HepG2 (cell line): ENCODE data around the gene KIF2C. TPM values are rescaled to one million over a fixed set of nuclear protein-coding genes. Genes with fewer than 3 reads are reported as not detected.

Source experiments
- ATAC-seq: fragments of 200-7000 bp; cut with Tn5 transposase; 3 replicates; pipeline ENCODE4 v1.9.1; 2020; ENCODE audit warnings: mild to moderate bottlenecking, moderate library complexity
- BruUV-seq: library from RNA; stranded (reverse); fragments of 400-500 nt; replicated peaks from 2 replicates; lab custom pipeline; 2021; lab: Mats Ljungman, UMichigan
- CTCF ChIA-PET: fragments of 300-600 bp; formaldehyde crosslinking; extraction: SDS; loops from one replicate; lab custom pipeline; 2021; ENCODE audit warnings: low total read pairs, inconsistent platforms, low intra/inter-chr PET ratio; lab: Yijun Ruan, JAX
- POLR2A ChIA-PET: fragments of 350-600 bp; sonication (Branson Sonifier 250); formaldehyde crosslinking; loops from one replicate; lab custom pipeline; 2020; ENCODE audit warnings: antibody characterized with exemption, inconsistent platforms; lab: Yijun Ruan, JAX
- DNase-seq: peaks from one replicate; pipeline ENCODE4 v3.0.0-alpha.2; 2015; ENCODE audit warnings: low spot score
- FAIRE-seq: peaks from 3 replicates; lab custom pipeline; 2011; peaks lifted over from hg19 to GRCh38; lab: Jason Lieb, UNC
- H2AFZ ChIP-seq: one replicate; pipeline ENCODE4 v1.6.1; 2011; ENCODE audit warnings: low read length, inconsistent platforms
- H3K27ac ChIP-seq: fragments of 300-600 bp; 3 replicates; pipeline ENCODE4 v1.8.0; 2011; ENCODE audit warnings: mixed run types, mild to moderate bottlenecking, mixed read lengths, low read length, inconsistent platforms; ENCODE audit not compliant: insufficient read depth; ENCODE audit errors: extremely low read length
- H3K27me3 ChIP-seq, 2 experiments: fragments of 200-600 bp in 1 of 2; 2 replicates in 1 of 2; 3 replicates in 1 of 2; pipeline versions ENCODE4 v1.6.0 to v1.8.0; 2011; ENCODE audit warnings: low read length in 2 of 2, mild to moderate bottlenecking in 2 of 2, moderate library complexity in 2 of 2, inconsistent platforms in 1 of 2; ENCODE audit not compliant: insufficient read depth in 2 of 2, control insufficient read depth in 1 of 2
- H3K36me3 ChIP-seq, 2 experiments: fragments of 200-600 bp in 1 of 2; replicated peaks in 1 of 2; 2 replicates in 1 of 2; 3 replicates in 1 of 2; pipeline versions ENCODE4 v1.5.1 to v1.8.0; 2011; ENCODE audit warnings: low read length in 2 of 2, inconsistent platforms in 1 of 2; ENCODE audit not compliant: insufficient read depth in 2 of 2, control insufficient read depth in 1 of 2
- H3K4me1 ChIP-seq: 2 replicates; pipeline ENCODE4 v1.5.1; 2012; ENCODE audit warnings: low read length, inconsistent platforms; ENCODE audit not compliant: insufficient read depth
- H3K4me2 ChIP-seq: 2 replicates; pipeline ENCODE4 v1.6.0; 2011; ENCODE audit warnings: low read depth, low read length, inconsistent platforms
- H3K4me3 ChIP-seq, 3 experiments: fragments of 200-600 bp in 1 of 3; sonication (generic), shearing (Covaris generic) in 1 of 3; replicated peaks in 1 of 3; 2 replicates each; pipeline ENCODE4 v1.5.1; 2011 to 2016; ENCODE audit warnings: low read length in 3 of 3, inconsistent platforms in 2 of 3, low read depth in 2 of 3, mild to moderate bottlenecking in 2 of 3, control low read depth in 1 of 3, mixed read lengths in 1 of 3; ENCODE audit not compliant: insufficient read depth in 1 of 3
- H3K79me2 ChIP-seq: one replicate; pipeline ENCODE4 v1.6.1; 2011; ENCODE audit warnings: low read length, inconsistent platforms; ENCODE audit not compliant: insufficient read depth
- H3K9ac ChIP-seq: 2 replicates; pipeline ENCODE4 v1.6.0; 2011; ENCODE audit warnings: mild to moderate bottlenecking, low read depth, low read length, inconsistent platforms; ENCODE audit not compliant: insufficient read depth
- H3K9me3 ChIP-seq: 2 replicates; pipeline ENCODE4 v1.5.1; 2012; ENCODE audit warnings: mild to moderate bottlenecking, low read length
- H4K20me1 ChIP-seq: 2 replicates; pipeline ENCODE4 v1.6.0; 2011; ENCODE audit warnings: inconsistent platforms, mild to moderate bottlenecking, low read length, moderate library complexity; ENCODE audit not compliant: insufficient read depth
- ATF5 ChIP-seq: sonication (generic); formaldehyde crosslinking; IDR thresholded peaks from 2 replicates; pipeline ENCODE4 v1.4.0; 2020; ENCODE audit warnings: mild to moderate bottlenecking, low read depth, missing genetic modification reagents
- MYC ChIP-seq: sonication (generic); formaldehyde crosslinking; IDR thresholded peaks from 2 replicates; pipeline ENCODE4 v1.9.0; 2021; ENCODE audit warnings: missing genetic modification reagents, borderline replicate concordance
- TEAD2 ChIP-seq: sonication (generic); formaldehyde crosslinking; IDR thresholded peaks from 2 replicates; pipeline ENCODE4 v1.9.0; 2021; ENCODE audit warnings: missing genetic modification reagents
- TRIM22 ChIP-seq: fragments of 450-650 bp; IDR thresholded peaks from 2 replicates; pipeline ENCODE4 v1.6.1; 2017
- XBP1 ChIP-seq: sonication (generic); formaldehyde crosslinking; IDR thresholded peaks from 2 replicates; pipeline ENCODE4 v1.5.0; 2020; ENCODE audit warnings: missing genetic modification reagents
- ZKSCAN5 ChIP-seq: sonication (generic); formaldehyde crosslinking; IDR thresholded peaks from 2 replicates; pipeline ENCODE4 v1.5.1; 2020; ENCODE audit warnings: mild to moderate bottlenecking, missing genetic modification reagents
- ZNF256 ChIP-seq: sonication (generic); formaldehyde crosslinking; conservative IDR thresholded peaks from 2 replicates; pipeline ENCODE4 v1.4.0; 2020; ENCODE audit warnings: missing genetic modification reagents
- ZNF558 ChIP-seq: sonication (generic); formaldehyde crosslinking; IDR thresholded peaks from 2 replicates; pipeline ENCODE4 v1.9.0; 2022; ENCODE audit warnings: mild to moderate bottlenecking, missing genetic modification reagents, borderline replicate concordance
- WGBS: methylation state at CpG from one replicate; pipeline ENCODE4 v1.1.6; 2017; ENCODE audit warnings: low lambda C conversion rate; 5-methylcytosine and 5-hydroxymethylcytosine counted together
- in situ Hi-C: cut with HindIII; loops from 2 replicates; pipeline ENCODE4 v1.10.0; 2017; ENCODE audit warnings: low pct_unique_long_range_greater_than_20kb; ENCODE audit not compliant: extremely low pct_ligation_motif_present
- intact Hi-C: fragments of 100-400 bp; cut with micrococcal nuclease; formaldehyde crosslinking; loops from one replicate; pipeline ENCODE4 v1.10.0; 2022; ENCODE audit not compliant: unreplicated experiment
- polyA plus RNA-seq, 8 experiments: library from polyadenylated mRNA; depleted of rRNA in 3 of 8; stranded (reverse) in 7 of 8; unstranded in 1 of 8; fragments of >200 nt; fragmentation: Illumina TruSeq in 4 of 8; extraction: Trizol in 4 of 8; gene quantifications; 2 replicates each; pipeline versions ENCODE4 v1.2.1 to v1.2.3, GENCODE V29; 2011 to 2016; ENCODE audit warnings: low read depth in 4 of 8, missing spikeins in 1 of 8, mixed read lengths in 1 of 8; ENCODE audit not compliant: insufficient read depth in 1 of 8
- total RNA-seq, 5 experiments: library from RNA; depleted of rRNA; stranded (reverse); fragments of >200 nt; fragmentation: Illumina TruSeq; extraction: Trizol; gene quantifications; 2 replicates each; pipeline ENCODE4 v1.2.3, GENCODE V29; 2016; ENCODE audit warnings: low read depth in 1 of 5

The KIF2C gene
- total and polyA plus RNA-seq, 2 of the 13 experiments (the other 11 are each of a cell fraction or from before 2014, with no cell fraction given) = 29.7 to 53.7 TPM

- DNase-seq (no peak), FAIRE-seq (no peak), ATAC-seq (no peak)
- no peaks in the 10 kb centered on the region for H3K79me2 ChIP-seq
- 74% methylated on average over 6 of the region's 6 CpGs for WGBS
- H3K4me1 ChIP-seq = peaks cover 79% of the 10 kb centered on the region
- no peaks in the 10 kb centered on the region for H4K20me1 ChIP-seq
- H3K9ac ChIP-seq = no peak overlapping the region
- POLR2A ChIA-PET = interaction anchor here (2.1 kb wide), 1 partner anchor 16 kb away, joined by 11 read pairs; no protein-coding TSS in a partner anchor
- no peak overlapping the region for H3K4me2 ChIP-seq
- H3K9me3 ChIP-seq = no peaks in the 10 kb centered on the region
- intact Hi-C loops (loop anchor here (5.0 kb wide), 1 partner anchor 53 kb away; no protein-coding TSS in a partner anchor), in situ Hi-C loops (no loop called here)
- H3K27ac ChIP-seq = no peak overlapping the region
- H3K36me3 ChIP-seq = no peaks in the 10 kb centered on the region
- CTCF ChIA-PET = no interaction called here
- no peak overlapping the region for H2AFZ ChIP-seq
- TF ChIP-seq XBP1 = no peak
- no peak for TF ChIP-seq ZNF558
- TF ChIP-seq ATF5 (CRISPR knock-in tag) = no peak
- TF ChIP-seq ZNF256 (CRISPR knock-in tag) = no peak
- TF ChIP-seq TEAD2 (CRISPR knock-in tag) = no peak
- TF ChIP-seq ZKSCAN5 (CRISPR knock-in tag) = no peak
- TF ChIP-seq MYC (CRISPR knock-in tag) = no peak
- TF ChIP-seq TRIM22 = no peak
- no peak overlapping the region for H3K4me3 ChIP-seq
- no peaks in the 10 kb centered on the region; a peak in 1 of 5 replicates for H3K27me3 ChIP-seq
- BruUV-seq = no TSS peak
Measured at GRCh38 chr1:44705470-44705869, 34.2 kb upstream of the KIF2C start.
